ENCODE data around the gene MTG2. TPM values are rescaled to one million over a fixed set of nuclear protein-coding genes. Genes with fewer than 3 reads are reported as not detected.

MTG2 gene
- total RNA-seq, 3 donors from 2014 or later = 38.3 to 57.6 (median 49.8) TPM

GRCh38 chr20:62163485-62163865 is 19.4 kb upstream of the MTG2 start:
- Mint-ChIP-seq H3K36me3 (ENCODE audit: insufficient read depth) (peaks cover 20% of the 10 kb centered on the region), H3K4me1 (ENCODE audit: low read depth) (peaks cover 7% of the 10 kb centered on the region), H3K27me3 (ENCODE audit: low read depth) (no peaks in the 10 kb centered on the region), H3K4me3 (no peak overlapping the region), H3K9me3 (no peaks in the 10 kb centered on the region)
- DNase-seq (no peak), ATAC-seq (no peak)

- Mint-ChIP-seq H3K36me3 (ENCODE audit: insufficient read depth) (peaks cover 20% of the 10 kb centered on the region), H3K9me3 (no peaks in the 10 kb centered on the region), H3K4me1 (ENCODE audit: low read depth) (peaks cover 7% of the 10 kb centered on the region), H3K27me3 (ENCODE audit: low read depth) (no peaks in the 10 kb centered on the region), H3K4me3 (no peak overlapping the region)
- DNase-seq (no peak), ATAC-seq (no peak)
These were observed 18.7 kb upstream of the MTG2 start for GRCh38 chr20:62163986-62164762.

- ATAC-seq (no peak), DNase-seq (no peak)
- Mint-ChIP-seq H3K27me3 (ENCODE audit: low read depth) (no peaks in the 10 kb centered on the region), H3K4me3 (no peak overlapping the region), H3K36me3 (ENCODE audit: insufficient read depth) (peaks cover 16% of the 10 kb centered on the region), H3K4me1 (ENCODE audit: low read depth) (no peaks in the 10 kb centered on the region), H3K9me3 (no peaks in the 10 kb centered on the region)
These were observed 17.7 kb upstream of the MTG2 start for GRCh38 chr20:62164879-62165761.

- no peak for DNase-seq
- no peak for ATAC-seq
- H3K4me1 Mint-ChIP-seq (ENCODE audit: low read depth) = no peaks in the 10 kb centered on the region
- H3K36me3 Mint-ChIP-seq (ENCODE audit: insufficient read depth) = peaks cover 14% of the 10 kb centered on the region
- H3K4me3 Mint-ChIP-seq = no peak overlapping the region
- H3K9me3 Mint-ChIP-seq = no peaks in the 10 kb centered on the region
- H3K27me3 Mint-ChIP-seq (ENCODE audit: low read depth) = no peaks in the 10 kb centered on the region
These were observed 16.9 kb upstream of the MTG2 start for GRCh38 chr20:62165762-62166399.

GRCh38 chr20:62167474-62167873 is 15.4 kb upstream of the MTG2 start:
- ATAC-seq (no peak), DNase-seq (no peak)
- Mint-ChIP-seq H3K27me3 (ENCODE audit: low read depth) (no peaks in the 10 kb centered on the region), H3K36me3 (ENCODE audit: insufficient read depth) (peaks cover 14% of the 10 kb centered on the region), H3K9me3 (no peaks in the 10 kb centered on the region), H3K4me3 (no peak overlapping the region), H3K4me1 (ENCODE audit: low read depth) (no peaks in the 10 kb centered on the region)

GRCh38 chr20:62168061-62168460 is 14.8 kb upstream of the MTG2 start:
- no peak overlapping the region for H3K4me3 Mint-ChIP-seq
- H3K27me3 Mint-ChIP-seq (ENCODE audit: low read depth) = no peaks in the 10 kb centered on the region
- DNase-seq = no peak
- H3K9me3 Mint-ChIP-seq = no peaks in the 10 kb centered on the region
- no peak for ATAC-seq
- peaks cover 14% of the 10 kb centered on the region for H3K36me3 Mint-ChIP-seq (ENCODE audit: insufficient read depth)
- H3K4me1 Mint-ChIP-seq (ENCODE audit: low read depth) = no peaks in the 10 kb centered on the region

- no peak for DNase-seq
- Mint-ChIP-seq H3K4me3 (no peak overlapping the region), H3K27me3 (ENCODE audit: low read depth) (no peaks in the 10 kb centered on the region), H3K9me3 (no peaks in the 10 kb centered on the region), H3K36me3 (ENCODE audit: insufficient read depth) (peaks cover 12% of the 10 kb centered on the region), H3K4me1 (ENCODE audit: low read depth) (no peaks in the 10 kb centered on the region)
- ATAC-seq = no peak
These were observed 13.9 kb upstream of the MTG2 start for GRCh38 chr20:62168890-62169435.

- no peak for ATAC-seq
- no peaks in the 10 kb centered on the region for H3K27me3 Mint-ChIP-seq (ENCODE audit: low read depth)
- H3K9me3 Mint-ChIP-seq = no peaks in the 10 kb centered on the region
- H3K4me3 Mint-ChIP-seq = no peak overlapping the region
- DNase-seq = no peak
- H3K4me1 Mint-ChIP-seq (ENCODE audit: low read depth) = no peaks in the 10 kb centered on the region
- H3K36me3 Mint-ChIP-seq (ENCODE audit: insufficient read depth) = peaks cover 14% of the 10 kb centered on the region
These were observed 12.3 kb upstream of the MTG2 start for GRCh38 chr20:62170536-62170935.

- ATAC-seq (no peak), DNase-seq (no peak)
- Mint-ChIP-seq H3K36me3 (ENCODE audit: insufficient read depth) (peaks cover 13% of the 10 kb centered on the region), H3K27me3 (ENCODE audit: low read depth) (no peaks in the 10 kb centered on the region), H3K9me3 (no peaks in the 10 kb centered on the region), H3K4me1 (ENCODE audit: low read depth) (no peaks in the 10 kb centered on the region), H3K4me3 (no peak overlapping the region)
These were observed 11.6 kb upstream of the MTG2 start for GRCh38 chr20:62171245-62171644.

- no peak overlapping the region for H3K4me3 Mint-ChIP-seq
- H3K9me3 Mint-ChIP-seq = no peaks in the 10 kb centered on the region
- no peaks in the 10 kb centered on the region for H3K27me3 Mint-ChIP-seq (ENCODE audit: low read depth)
- H3K4me1 Mint-ChIP-seq (ENCODE audit: low read depth) = no peaks in the 10 kb centered on the region
- DNase-seq (no peak), ATAC-seq (no peak)
- H3K36me3 Mint-ChIP-seq (ENCODE audit: insufficient read depth) = peaks cover 13% of the 10 kb centered on the region
These were observed 10.2 kb upstream of the MTG2 start for GRCh38 chr20:62172666-62173065.

- Mint-ChIP-seq H3K36me3 (ENCODE audit: insufficient read depth) (peaks cover 10% of the 10 kb centered on the region), H3K27me3 (ENCODE audit: low read depth) (no peaks in the 10 kb centered on the region), H3K4me1 (ENCODE audit: low read depth) (no peaks in the 10 kb centered on the region), H3K9me3 (no peaks in the 10 kb centered on the region), H3K4me3 (no peak overlapping the region)
- no peak for ATAC-seq
- DNase-seq = no peak
These were observed 8.6 kb upstream of the MTG2 start for GRCh38 chr20:62174021-62174804.

- Mint-ChIP-seq H3K27me3 (ENCODE audit: low read depth) (no peaks in the 10 kb centered on the region), H3K4me3 (no peak overlapping the region), H3K4me1 (ENCODE audit: low read depth) (no peaks in the 10 kb centered on the region), H3K36me3 (ENCODE audit: insufficient read depth) (peaks cover 10% of the 10 kb centered on the region), H3K9me3 (no peaks in the 10 kb centered on the region)
- DNase-seq (no peak), ATAC-seq (no peak)
These were observed 7.8 kb upstream of the MTG2 start for GRCh38 chr20:62174870-62175624.

- H3K36me3 Mint-ChIP-seq (ENCODE audit: insufficient read depth) = peaks cover 10% of the 10 kb centered on the region
- H3K27me3 Mint-ChIP-seq (ENCODE audit: low read depth) = no peaks in the 10 kb centered on the region
- H3K9me3 Mint-ChIP-seq = no peaks in the 10 kb centered on the region
- no peaks in the 10 kb centered on the region for H3K4me1 Mint-ChIP-seq (ENCODE audit: low read depth)
- no peak overlapping the region for H3K4me3 Mint-ChIP-seq
- ATAC-seq = no peak
- DNase-seq = no peak
These were observed 7.1 kb upstream of the MTG2 start for GRCh38 chr20:62175711-62176110.
